Liver (tissue), 9 donors: ENCODE measurements around the gene RASSF8. TPM values are rescaled to one million over a fixed set of nuclear protein-coding genes. Genes with fewer than 3 reads are reported as not detected.

Experiments used
- DNase-seq: peaks from one replicate; pipeline ENCODE4 v3.0.0-alpha.2; 2017; ENCODE audit warnings: low spot score
- H3K27ac ChIP-seq, 2 donors: one replicate each; pipeline ENCODE4 v1.7.0; 2013; ENCODE audit warnings: inconsistent platforms in 2 of 2, low read length in 2 of 2, control low read depth in 1 of 2, low read depth in 1 of 2, mild to moderate bottlenecking in 1 of 2
- H3K27me3 ChIP-seq, 4 donors: one replicate each; pipeline versions ENCODE4 v1.6.1 to v1.7.0; 2013; ENCODE audit warnings: low read length in 3 of 4, inconsistent platforms in 1 of 4, mild to moderate bottlenecking in 1 of 4, moderate library complexity in 1 of 4; ENCODE audit not compliant: control insufficient read depth in 4 of 4, insufficient read depth in 4 of 4
- H3K36me3 ChIP-seq, 4 donors: one replicate each; pipeline versions ENCODE4 v1.6.1 to v1.7.0; 2013; ENCODE audit warnings: low read length in 3 of 4, mild to moderate bottlenecking in 3 of 4, low read depth in 1 of 4, moderate library complexity in 1 of 4; ENCODE audit not compliant: control insufficient read depth in 4 of 4, insufficient read depth in 3 of 4
- H3K4me1 ChIP-seq, 4 donors: one replicate each; pipeline versions ENCODE4 v1.6.1 to v1.7.0; 2013; ENCODE audit warnings: low read length in 3 of 4, mild to moderate bottlenecking in 3 of 4, moderate library complexity in 1 of 4; ENCODE audit not compliant: control insufficient read depth in 4 of 4, insufficient read depth in 4 of 4
- H3K4me3 ChIP-seq, 3 donors: one replicate each; pipeline versions ENCODE4 v1.6.1 to v1.7.0; 2013; ENCODE audit warnings: low read length in 3 of 3, control low read depth in 1 of 3, low read depth in 1 of 3, mild to moderate bottlenecking in 1 of 3
- H3K9ac ChIP-seq, 2 donors: one replicate each; pipeline ENCODE4 v1.7.0; 2013; ENCODE audit warnings: low read length in 2 of 2, mild to moderate bottlenecking in 2 of 2, moderate library complexity in 2 of 2, control low read depth in 1 of 2, low read depth in 1 of 2
- H3K9me3 ChIP-seq, 4 donors: one replicate each; pipeline versions ENCODE4 v1.6.1 to v1.7.0; 2013; ENCODE audit warnings: low read length in 3 of 4; ENCODE audit not compliant: control insufficient read depth in 4 of 4
- FOXA2 ChIP-seq: IDR thresholded peaks from 2 replicates; pipeline ENCODE4 v1.6.1; 2016; ENCODE audit warnings: antibody characterized with exemption
- GABPA ChIP-seq, 2 donors: IDR thresholded peaks in 1 of 2; conservative IDR thresholded peaks in 1 of 2; 2 replicates each; pipeline ENCODE4 v1.6.1; 2016; ENCODE audit warnings: antibody characterized with exemption in 2 of 2, mild to moderate bottlenecking in 1 of 2, moderate library complexity in 1 of 2
- HNF4A ChIP-seq, 2 donors: conservative IDR thresholded peaks; 2 replicates each; pipeline ENCODE4 v1.6.1; 2016; ENCODE audit warnings: antibody characterized with exemption in 2 of 2, mild to moderate bottlenecking in 2 of 2
- HNF4G ChIP-seq: IDR thresholded peaks from 2 replicates; pipeline ENCODE4 v1.6.1; 2016; ENCODE audit warnings: antibody characterized with exemption
- JUND ChIP-seq, 2 donors: IDR thresholded peaks; 2 replicates each; pipeline ENCODE4 v1.6.1; 2016; ENCODE audit warnings: antibody characterized with exemption in 2 of 2
- NR2F2 ChIP-seq: IDR thresholded peaks from 2 replicates; pipeline ENCODE4 v1.6.1; 2016; ENCODE audit warnings: antibody characterized with exemption
- RAD21 ChIP-seq, 2 donors: IDR thresholded peaks; 2 replicates each; pipeline ENCODE4 v1.6.1; 2016; ENCODE audit warnings: antibody characterized with exemption in 2 of 2, mild to moderate bottlenecking in 2 of 2
- RXRA ChIP-seq, 2 donors: IDR thresholded peaks; 2 replicates each; pipeline ENCODE4 v1.6.1; 2017 to 2018; ENCODE audit warnings: antibody characterized with exemption in 2 of 2, mild to moderate bottlenecking in 1 of 2
- SP1 ChIP-seq: IDR thresholded peaks from 2 replicates; pipeline ENCODE4 v1.6.1; 2018; ENCODE audit warnings: antibody characterized with exemption, mild to moderate bottlenecking
- TAF1 ChIP-seq: conservative IDR thresholded peaks from 2 replicates; pipeline ENCODE4 v1.6.1; 2016; ENCODE audit warnings: antibody characterized with exemption, mild to moderate bottlenecking
- YY1 ChIP-seq: IDR thresholded peaks from 2 replicates; pipeline ENCODE4 v1.6.1; 2016; ENCODE audit warnings: antibody characterized with exemption, mild to moderate bottlenecking
- WGBS: extraction: QIAGEN DNeasy Blood & Tissue Kit; methylation state at CpG from one replicate; pipeline ENCODE4 v1.1.7; 2013; 5-methylcytosine and 5-hydroxymethylcytosine counted together
- polyA plus RNA-seq, 2 donors: library from polyadenylated mRNA; stranded (reverse) in 1 of 2; unstranded in 1 of 2; fragments of 200-250 nt in 1 of 2; fragments of >200 nt in 1 of 2; fragmentation: Nextera tagmentation in 1 of 2; extraction: Ambion mirVana in 1 of 2; gene quantifications; one replicate each; pipeline versions ENCODE4 v1.2.1 to v1.2.3, GENCODE V29; 2013 to 2015
- total RNA-seq, 2 donors: library from RNA; depleted of rRNA; stranded (reverse); fragments of >200 nt; gene quantifications; one replicate each; pipeline ENCODE4 v1.2.3, GENCODE V29; 2014
- TF ChIP-seq, protein P1 (sequence below): IDR thresholded peaks from 2 replicates; pipeline ENCODE4 v1.6.1; 2016; ENCODE audit warnings: antibody characterized with exemption
- TF ChIP-seq, protein P2 (sequence below): IDR thresholded peaks from 2 replicates; pipeline ENCODE4 v1.6.1; 2016; ENCODE audit warnings: antibody characterized with exemption, mild to moderate bottlenecking
- TF ChIP-seq, protein P3 (sequence below): fragments of 150-350 bp; IDR thresholded peaks from 2 replicates; pipeline ENCODE4 v1.5.1; 2017; ENCODE audit warnings: improper control_type of control experiment, low read depth, low read length; ENCODE audit not compliant: missing input control
- TF ChIP-seq, protein P4 (sequence below): IDR thresholded peaks from 2 replicates; pipeline ENCODE4 v1.6.1; 2016; ENCODE audit warnings: antibody characterized with exemption
- TF ChIP-seq, protein P5 (sequence below): IDR thresholded peaks from 2 replicates; pipeline ENCODE4 v1.6.1; 2016; ENCODE audit warnings: antibody characterized with exemption
- donor health status: healthy.
- donor health status: healthy.
- donor health status: healthy.
- donor health status: healthy.
- donor health status: healthy.

Gene RASSF8
- total and polyA plus RNA-seq, 4 donors = 1.7 to 9.4 (median 3.3) TPM

DNA sequence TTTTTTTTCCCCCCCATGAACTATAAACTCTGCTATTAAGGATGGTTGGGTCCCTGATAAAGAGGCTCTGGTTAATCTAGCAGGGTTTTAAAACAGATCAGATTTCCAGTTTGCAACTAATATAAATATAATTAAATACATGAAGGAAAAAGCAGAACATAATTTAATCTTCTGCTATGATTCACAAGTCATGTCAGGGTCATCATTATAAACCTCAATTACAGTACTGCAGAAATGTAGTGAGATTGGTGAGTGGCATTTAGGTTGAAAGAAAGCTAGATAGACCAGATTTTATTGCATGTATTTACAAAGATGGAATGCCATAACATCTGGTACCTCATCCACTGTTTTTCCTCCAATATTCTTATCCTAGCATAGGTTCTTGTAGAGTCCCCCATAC lies 14.5 kb upstream of the RASSF8 start:
- no peak overlapping the region for H3K4me3 ChIP-seq
- no peak for DNase-seq
- peaks cover 0 to 3% (median 0%) of the 10 kb centered on the region in 4 donors for H3K36me3 ChIP-seq
- no peak overlapping the region for H3K9ac ChIP-seq
- no peaks in the 10 kb centered on the region for H3K9me3 ChIP-seq
- no peaks in the 10 kb centered on the region for H3K4me1 ChIP-seq
- no peaks in the 10 kb centered on the region for H3K27me3 ChIP-seq
- TF ChIP-seq TAF1 = no peak
- TF ChIP-seq NR2F2 = no peak
- no peak for TF ChIP-seq HNF4G
- TF ChIP-seq, protein P1, sequence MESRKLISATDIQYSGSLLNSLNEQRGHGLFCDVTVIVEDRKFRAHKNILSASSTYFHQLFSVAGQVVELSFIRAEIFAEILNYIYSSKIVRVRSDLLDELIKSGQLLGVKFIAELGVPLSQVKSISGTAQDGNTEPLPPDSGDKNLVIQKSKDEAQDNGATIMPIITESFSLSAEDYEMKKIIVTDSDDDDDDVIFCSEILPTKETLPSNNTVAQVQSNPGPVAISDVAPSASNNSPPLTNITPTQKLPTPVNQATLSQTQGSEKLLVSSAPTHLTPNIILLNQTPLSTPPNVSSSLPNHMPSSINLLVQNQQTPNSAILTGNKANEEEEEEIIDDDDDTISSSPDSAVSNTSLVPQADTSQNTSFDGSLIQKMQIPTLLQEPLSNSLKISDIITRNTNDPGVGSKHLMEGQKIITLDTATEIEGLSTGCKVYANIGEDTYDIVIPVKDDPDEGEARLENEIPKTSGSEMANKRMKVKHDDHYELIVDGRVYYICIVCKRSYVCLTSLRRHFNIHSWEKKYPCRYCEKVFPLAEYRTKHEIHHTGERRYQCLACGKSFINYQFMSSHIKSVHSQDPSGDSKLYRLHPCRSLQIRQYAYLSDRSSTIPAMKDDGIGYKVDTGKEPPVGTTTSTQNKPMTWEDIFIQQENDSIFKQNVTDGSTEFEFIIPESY = no peak
- TF ChIP-seq SP1 = no peak
- TF ChIP-seq RAD21 (IDR thresholded peaks at IDR 0.05) = no peak
- TF ChIP-seq JUND (IDR thresholded peaks at IDR 0.05) = no peak
- H3K27ac ChIP-seq = no peak overlapping the region

DNA sequence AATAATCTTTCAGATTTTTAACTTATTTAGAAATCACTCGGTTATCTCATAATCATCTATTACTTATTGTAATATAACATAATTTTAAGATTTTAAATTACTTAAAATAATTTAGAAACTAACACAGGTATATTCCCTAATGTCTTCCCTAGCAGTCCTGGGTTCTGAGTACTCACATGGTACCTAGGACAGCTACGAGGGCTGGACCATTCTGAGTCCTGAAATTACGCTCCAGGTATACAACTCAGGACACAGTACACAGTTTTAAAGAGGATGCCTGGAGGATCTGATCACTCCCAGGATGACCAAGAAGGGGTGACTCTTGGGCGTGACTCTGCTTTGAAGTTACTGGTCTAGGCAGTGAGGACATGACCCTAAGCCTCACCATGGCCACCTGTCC lies 9.1 kb upstream of the RASSF8 start:
- H3K27ac ChIP-seq = no peak overlapping the region
- H3K27me3 ChIP-seq = no peaks in the 10 kb centered on the region
- TF ChIP-seq YY1 = no peak
- TF ChIP-seq, protein P2, sequence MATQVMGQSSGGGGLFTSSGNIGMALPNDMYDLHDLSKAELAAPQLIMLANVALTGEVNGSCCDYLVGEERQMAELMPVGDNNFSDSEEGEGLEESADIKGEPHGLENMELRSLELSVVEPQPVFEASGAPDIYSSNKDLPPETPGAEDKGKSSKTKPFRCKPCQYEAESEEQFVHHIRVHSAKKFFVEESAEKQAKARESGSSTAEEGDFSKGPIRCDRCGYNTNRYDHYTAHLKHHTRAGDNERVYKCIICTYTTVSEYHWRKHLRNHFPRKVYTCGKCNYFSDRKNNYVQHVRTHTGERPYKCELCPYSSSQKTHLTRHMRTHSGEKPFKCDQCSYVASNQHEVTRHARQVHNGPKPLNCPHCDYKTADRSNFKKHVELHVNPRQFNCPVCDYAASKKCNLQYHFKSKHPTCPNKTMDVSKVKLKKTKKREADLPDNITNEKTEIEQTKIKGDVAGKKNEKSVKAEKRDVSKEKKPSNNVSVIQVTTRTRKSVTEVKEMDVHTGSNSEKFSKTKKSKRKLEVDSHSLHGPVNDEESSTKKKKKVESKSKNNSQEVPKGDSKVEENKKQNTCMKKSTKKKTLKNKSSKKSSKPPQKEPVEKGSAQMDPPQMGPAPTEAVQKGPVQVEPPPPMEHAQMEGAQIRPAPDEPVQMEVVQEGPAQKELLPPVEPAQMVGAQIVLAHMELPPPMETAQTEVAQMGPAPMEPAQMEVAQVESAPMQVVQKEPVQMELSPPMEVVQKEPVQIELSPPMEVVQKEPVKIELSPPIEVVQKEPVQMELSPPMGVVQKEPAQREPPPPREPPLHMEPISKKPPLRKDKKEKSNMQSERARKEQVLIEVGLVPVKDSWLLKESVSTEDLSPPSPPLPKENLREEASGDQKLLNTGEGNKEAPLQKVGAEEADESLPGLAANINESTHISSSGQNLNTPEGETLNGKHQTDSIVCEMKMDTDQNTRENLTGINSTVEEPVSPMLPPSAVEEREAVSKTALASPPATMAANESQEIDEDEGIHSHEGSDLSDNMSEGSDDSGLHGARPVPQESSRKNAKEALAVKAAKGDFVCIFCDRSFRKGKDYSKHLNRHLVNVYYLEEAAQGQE = no peak
- TF ChIP-seq JUND (IDR thresholded peaks at IDR 0.05) = no peak
- TF ChIP-seq, protein P3, sequence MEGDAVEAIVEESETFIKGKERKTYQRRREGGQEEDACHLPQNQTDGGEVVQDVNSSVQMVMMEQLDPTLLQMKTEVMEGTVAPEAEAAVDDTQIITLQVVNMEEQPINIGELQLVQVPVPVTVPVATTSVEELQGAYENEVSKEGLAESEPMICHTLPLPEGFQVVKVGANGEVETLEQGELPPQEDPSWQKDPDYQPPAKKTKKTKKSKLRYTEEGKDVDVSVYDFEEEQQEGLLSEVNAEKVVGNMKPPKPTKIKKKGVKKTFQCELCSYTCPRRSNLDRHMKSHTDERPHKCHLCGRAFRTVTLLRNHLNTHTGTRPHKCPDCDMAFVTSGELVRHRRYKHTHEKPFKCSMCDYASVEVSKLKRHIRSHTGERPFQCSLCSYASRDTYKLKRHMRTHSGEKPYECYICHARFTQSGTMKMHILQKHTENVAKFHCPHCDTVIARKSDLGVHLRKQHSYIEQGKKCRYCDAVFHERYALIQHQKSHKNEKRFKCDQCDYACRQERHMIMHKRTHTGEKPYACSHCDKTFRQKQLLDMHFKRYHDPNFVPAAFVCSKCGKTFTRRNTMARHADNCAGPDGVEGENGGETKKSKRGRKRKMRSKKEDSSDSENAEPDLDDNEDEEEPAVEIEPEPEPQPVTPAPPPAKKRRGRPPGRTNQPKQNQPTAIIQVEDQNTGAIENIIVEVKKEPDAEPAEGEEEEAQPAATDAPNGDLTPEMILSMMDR = no peak
- TF ChIP-seq NR2F2 = no peak
- TF ChIP-seq, protein P4, sequence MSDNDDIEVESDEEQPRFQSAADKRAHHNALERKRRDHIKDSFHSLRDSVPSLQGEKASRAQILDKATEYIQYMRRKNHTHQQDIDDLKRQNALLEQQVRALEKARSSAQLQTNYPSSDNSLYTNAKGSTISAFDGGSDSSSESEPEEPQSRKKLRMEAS = no peak
- TF ChIP-seq GABPA (IDR thresholded peaks at IDR 0.05 in 1 of 2, conservative IDR thresholded peaks at IDR 0.05 in 1 of 2) = no peak
- TF ChIP-seq FOXA2 = no peak
- no peak for TF ChIP-seq HNF4A (conservative IDR thresholded peaks at IDR 0.05)
- TF ChIP-seq, protein P5, sequence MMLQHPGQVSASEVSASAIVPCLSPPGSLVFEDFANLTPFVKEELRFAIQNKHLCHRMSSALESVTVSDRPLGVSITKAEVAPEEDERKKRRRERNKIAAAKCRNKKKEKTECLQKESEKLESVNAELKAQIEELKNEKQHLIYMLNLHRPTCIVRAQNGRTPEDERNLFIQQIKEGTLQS = no peak
- TF ChIP-seq HNF4G = no peak
- TF ChIP-seq TAF1 = no peak
- no peak for TF ChIP-seq SP1
- TF ChIP-seq RXRA (IDR thresholded peaks at IDR 0.05) = no peak
- peaks cover 0 to 3% (median 1%) of the 10 kb centered on the region in 4 donors for H3K36me3 ChIP-seq
- no peak for DNase-seq
- no peak overlapping the region for H3K9ac ChIP-seq
- no peaks in the 10 kb centered on the region for H3K9me3 ChIP-seq
- H3K4me1 ChIP-seq = no peaks in the 10 kb centered on the region
- H3K4me3 ChIP-seq = no peak overlapping the region
- 94% methylated on average over 4 of the region's 4 CpGs for WGBS
